Mucosa of stomach (tissue), 1 donor: Measurements from ENCODE around the gene SLC2A4RG.

ENCODE experiments used
- H3K27me3 ChIP-seq: one replicate; pipeline ENCODE4 v1.7.0; 2013; ENCODE audit warnings: mild to moderate bottlenecking, low read length; ENCODE audit not compliant: control insufficient read depth, insufficient read depth
- H3K36me3 ChIP-seq: one replicate; pipeline ENCODE4 v1.7.0; 2013; ENCODE audit warnings: low read length; ENCODE audit not compliant: control insufficient read depth, insufficient read depth
- H3K4me1 ChIP-seq: one replicate; pipeline ENCODE4 v1.7.0; 2013; ENCODE audit warnings: mild to moderate bottlenecking, low read length; ENCODE audit not compliant: control insufficient read depth, insufficient read depth
- H3K4me3 ChIP-seq: one replicate; pipeline ENCODE4 v1.7.0; 2013; ENCODE audit warnings: low read length
- H3K9ac ChIP-seq: one replicate; pipeline ENCODE4 v1.7.0; 2013; ENCODE audit warnings: mild to moderate bottlenecking, low read length, moderate library complexity
- H3K9me3 ChIP-seq: one replicate; pipeline ENCODE4 v1.7.0; 2013; ENCODE audit warnings: mild to moderate bottlenecking, low read length, moderate library complexity; ENCODE audit not compliant: control insufficient read depth
- donor health status: Pancreatic carcinoma.

The SLC2A4RG gene

GRCh38 chr20:63759377-63759901 is 19.9 kb downstream of the SLC2A4RG start:
- Histone ChIP-seq H3K36me3 (no peaks in the 10 kb centered on the region), H3K9me3 (no peaks in the 10 kb centered on the region), H3K4me3 (no peak overlapping the region), H3K4me1 (no peaks in the 10 kb centered on the region), H3K27me3 (peaks cover 4% of the 10 kb centered on the region), H3K9ac (no peak overlapping the region)

GRCh38 chr20:63765082-63765873 is 25.7 kb downstream of the SLC2A4RG start:
- Histone ChIP-seq H3K36me3 (no peaks in the 10 kb centered on the region), H3K4me1 (no peaks in the 10 kb centered on the region), H3K9me3 (no peaks in the 10 kb centered on the region)

GRCh38 chr20:63765902-63766301 is 26.3 kb downstream of the SLC2A4RG start:
- H3K4me1 ChIP-seq, result no peaks in the 10 kb centered on the region
- no peaks in the 10 kb centered on the region for H3K36me3 ChIP-seq
- H3K4me3 ChIP-seq, result no peak overlapping the region
- H3K9ac ChIP-seq, result no peak overlapping the region
- no peaks in the 10 kb centered on the region for H3K9me3 ChIP-seq
- peaks cover 4% of the 10 kb centered on the region for H3K27me3 ChIP-seq

More at GRCh38 chr20:63765082-63765873, 25.7 kb downstream of the SLC2A4RG start:
- Histone ChIP-seq H3K27me3 (peaks cover 4% of the 10 kb centered on the region), H3K4me3 (no peak overlapping the region), H3K9ac (no peak overlapping the region)

GRCh38 chr20:63766695-63767426 is 27.3 kb downstream of the SLC2A4RG start:
- Histone ChIP-seq H3K27me3 (peaks cover 4% of the 10 kb centered on the region), H3K4me3 (no peak overlapping the region), H3K9ac (no peak overlapping the region), H3K36me3 (no peaks in the 10 kb centered on the region), H3K4me1 (no peaks in the 10 kb centered on the region), H3K9me3 (no peaks in the 10 kb centered on the region)

GRCh38 chr20:63767456-63767855 is 27.9 kb downstream of the SLC2A4RG start:
- H3K4me1 ChIP-seq, result no peaks in the 10 kb centered on the region
- H3K9me3 ChIP-seq, result no peaks in the 10 kb centered on the region
- no peaks in the 10 kb centered on the region for H3K36me3 ChIP-seq
- no peak overlapping the region for H3K4me3 ChIP-seq
- peaks cover 4% of the 10 kb centered on the region for H3K27me3 ChIP-seq
- no peak overlapping the region for H3K9ac ChIP-seq

GRCh38 chr20:63767886-63768285 is 28.3 kb downstream of the SLC2A4RG start:
- Histone ChIP-seq H3K9me3 (no peaks in the 10 kb centered on the region), H3K27me3 (peaks cover 4% of the 10 kb centered on the region), H3K4me1 (no peaks in the 10 kb centered on the region), H3K9ac (no peak overlapping the region), H3K36me3 (no peaks in the 10 kb centered on the region), H3K4me3 (no peak overlapping the region)

- no peaks in the 10 kb centered on the region for H3K4me1 ChIP-seq
- H3K4me3 ChIP-seq, result no peak overlapping the region
- H3K36me3 ChIP-seq, result no peaks in the 10 kb centered on the region
- H3K27me3 ChIP-seq, result no peaks in the 10 kb centered on the region
- no peaks in the 10 kb centered on the region for H3K9me3 ChIP-seq
- H3K9ac ChIP-seq, result no peak overlapping the region
Measured at GRCh38 chr20:63768591-63769515, 29.3 kb downstream of the SLC2A4RG start.

- Histone ChIP-seq H3K4me3 (no peak overlapping the region), H3K36me3 (no peaks in the 10 kb centered on the region), H3K4me1 (no peaks in the 10 kb centered on the region), H3K9me3 (no peaks in the 10 kb centered on the region), H3K9ac (no peak overlapping the region), H3K27me3 (peaks cover under 1% of the 10 kb centered on the region)
Measured at GRCh38 chr20:63769891-63770474, 30.4 kb downstream of the SLC2A4RG start.

GRCh38 chr20:63771046-63771707 is 31.6 kb downstream of the SLC2A4RG start:
- Histone ChIP-seq H3K4me3 (no peak overlapping the region), H3K27me3 (peaks cover 4% of the 10 kb centered on the region), H3K9me3 (no peaks in the 10 kb centered on the region), H3K4me1 (no peaks in the 10 kb centered on the region), H3K36me3 (no peaks in the 10 kb centered on the region), H3K9ac (no peak overlapping the region)

GRCh38 chr20:63772781-63773518 is 33.4 kb downstream of the SLC2A4RG start:
- Histone ChIP-seq H3K27me3 (peaks cover 4% of the 10 kb centered on the region), H3K36me3 (no peaks in the 10 kb centered on the region), H3K9me3 (no peaks in the 10 kb centered on the region), H3K4me1 (no peaks in the 10 kb centered on the region), H3K4me3 (no peak overlapping the region), H3K9ac (no peak overlapping the region)
